ENCODE results near the gene TMEM233.
A peak's percentile ranks its signal among the peaks of the same experiment; 100 is the strongest.

TMEM233 gene

DNA sequence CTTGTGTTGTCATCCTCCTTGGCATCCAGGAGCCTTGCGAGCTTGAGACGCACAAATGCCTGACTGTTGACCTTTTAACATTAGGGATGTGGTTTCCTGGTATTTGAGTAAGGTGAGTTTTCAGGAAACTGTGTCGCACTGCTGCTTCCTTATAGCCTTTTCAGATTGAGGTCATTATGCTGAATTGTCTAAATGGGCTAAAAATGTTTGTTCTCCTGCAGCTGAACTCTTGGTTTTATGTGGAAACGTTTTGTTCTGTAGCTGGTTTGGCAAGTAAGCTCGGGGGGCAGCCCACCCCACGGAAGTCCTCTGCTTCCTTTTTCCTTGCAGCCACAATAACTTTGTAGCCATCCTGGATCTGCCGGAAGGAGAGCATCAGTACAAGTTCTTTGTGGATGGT lies 80.1 kb downstream of the TMEM233 start:
- TF ChIP-seq, protein P1, sequence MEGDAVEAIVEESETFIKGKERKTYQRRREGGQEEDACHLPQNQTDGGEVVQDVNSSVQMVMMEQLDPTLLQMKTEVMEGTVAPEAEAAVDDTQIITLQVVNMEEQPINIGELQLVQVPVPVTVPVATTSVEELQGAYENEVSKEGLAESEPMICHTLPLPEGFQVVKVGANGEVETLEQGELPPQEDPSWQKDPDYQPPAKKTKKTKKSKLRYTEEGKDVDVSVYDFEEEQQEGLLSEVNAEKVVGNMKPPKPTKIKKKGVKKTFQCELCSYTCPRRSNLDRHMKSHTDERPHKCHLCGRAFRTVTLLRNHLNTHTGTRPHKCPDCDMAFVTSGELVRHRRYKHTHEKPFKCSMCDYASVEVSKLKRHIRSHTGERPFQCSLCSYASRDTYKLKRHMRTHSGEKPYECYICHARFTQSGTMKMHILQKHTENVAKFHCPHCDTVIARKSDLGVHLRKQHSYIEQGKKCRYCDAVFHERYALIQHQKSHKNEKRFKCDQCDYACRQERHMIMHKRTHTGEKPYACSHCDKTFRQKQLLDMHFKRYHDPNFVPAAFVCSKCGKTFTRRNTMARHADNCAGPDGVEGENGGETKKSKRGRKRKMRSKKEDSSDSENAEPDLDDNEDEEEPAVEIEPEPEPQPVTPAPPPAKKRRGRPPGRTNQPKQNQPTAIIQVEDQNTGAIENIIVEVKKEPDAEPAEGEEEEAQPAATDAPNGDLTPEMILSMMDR (IDR thresholded peaks at IDR 0.05; ENCODE audit: low read depth, low read length) = no peak
- H3K9me3 ChIP-seq (ENCODE audit: severe bottlenecking) = no peaks in the 10 kb centered on the region
- DNase-seq = no peak
- no peaks in the 10 kb centered on the region for H3K27me3 ChIP-seq (ENCODE audit: insufficient read depth, low read depth, severe bottlenecking)
- no peak overlapping the region for H3K27ac ChIP-seq
- no peak overlapping the region for H3K4me3 ChIP-seq (ENCODE audit: low read depth, low read length)
- peaks cover 92% of the 10 kb centered on the region for H3K36me3 ChIP-seq

DNA sequence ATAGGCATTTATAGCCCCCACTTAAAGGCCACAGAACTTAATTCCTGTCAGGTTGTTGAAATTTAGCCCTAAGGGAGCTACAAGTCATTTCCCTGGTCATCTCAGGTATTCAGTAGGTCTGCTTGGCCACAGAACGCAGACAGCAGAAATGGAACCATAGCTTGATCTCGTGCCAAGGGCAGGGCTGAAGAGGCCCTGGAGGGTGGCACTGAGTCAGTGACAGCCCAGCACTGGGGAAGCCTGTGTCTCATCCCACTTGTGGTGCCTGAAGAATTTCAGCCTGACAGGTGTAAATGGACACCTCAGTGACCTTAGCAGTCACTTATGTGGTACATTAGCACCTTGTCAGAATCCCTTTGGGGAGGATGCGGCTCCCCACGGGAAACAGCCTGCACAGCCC lies 81.0 kb downstream of the TMEM233 start:
- TF ChIP-seq, protein P1 (IDR thresholded peaks at IDR 0.05; ENCODE audit: low read depth, low read length) = no peak
- H3K4me3 ChIP-seq (ENCODE audit: low read depth, low read length) = no peak overlapping the region
- no peaks in the 10 kb centered on the region for H3K9me3 ChIP-seq (ENCODE audit: severe bottlenecking)
- peaks cover 100% of the 10 kb centered on the region for H3K36me3 ChIP-seq
- no peaks in the 10 kb centered on the region for H3K27me3 ChIP-seq (ENCODE audit: insufficient read depth, low read depth, severe bottlenecking)
- DNase-seq = no peak
- H3K27ac ChIP-seq = no peak overlapping the region

DNA sequence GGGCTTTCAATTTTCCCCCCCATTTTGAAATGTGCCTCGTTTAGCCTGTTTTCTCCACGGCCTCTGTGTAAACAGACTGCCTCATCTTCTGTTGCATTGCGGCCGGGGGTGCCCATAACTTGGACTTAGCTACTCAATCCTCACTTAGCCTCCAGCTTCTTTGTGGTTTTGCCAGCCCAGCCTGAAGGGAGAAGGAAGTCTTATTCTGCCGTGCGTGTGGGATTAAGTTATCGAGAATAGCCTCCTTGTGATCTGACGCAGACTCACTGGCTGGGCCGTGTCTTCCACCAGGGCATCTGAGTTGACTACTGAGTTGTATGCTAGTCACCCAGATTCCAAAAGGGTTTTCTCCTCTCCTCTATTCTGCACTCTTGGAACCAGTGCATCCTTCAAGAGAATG lies 82.4 kb downstream of the TMEM233 start:
- peak overlapping the region; percentile 48 for H3K27ac ChIP-seq
- peak; percentile 66 for DNase-seq
- H3K27me3 ChIP-seq (ENCODE audit: insufficient read depth, low read depth, severe bottlenecking) = no peaks in the 10 kb centered on the region
- H3K9me3 ChIP-seq (ENCODE audit: severe bottlenecking) = no peaks in the 10 kb centered on the region
- no peak overlapping the region for H3K4me3 ChIP-seq (ENCODE audit: low read depth, low read length)
- peaks cover 100% of the 10 kb centered on the region for H3K36me3 ChIP-seq
- TF ChIP-seq, protein P1 (IDR thresholded peaks at IDR 0.05; ENCODE audit: low read depth, low read length) = no peak

- Histone ChIP-seq H3K9me3 (ENCODE audit: severe bottlenecking) (no peaks in the 10 kb centered on the region), H3K4me3 (ENCODE audit: low read depth, low read length) (no peak overlapping the region), H3K27me3 (ENCODE audit: insufficient read depth, low read depth, severe bottlenecking) (no peaks in the 10 kb centered on the region), H3K27ac (no peak overlapping the region), H3K36me3 (peaks cover 100% of the 10 kb centered on the region)
- DNase-seq = peak; percentile 27
- TF ChIP-seq, protein P1 (IDR thresholded peaks at IDR 0.05; ENCODE audit: low read depth, low read length) = peak; percentile 45
Measured at GRCh38 chr12:119676573-119676972, 83.0 kb downstream of the TMEM233 start.

DNA sequence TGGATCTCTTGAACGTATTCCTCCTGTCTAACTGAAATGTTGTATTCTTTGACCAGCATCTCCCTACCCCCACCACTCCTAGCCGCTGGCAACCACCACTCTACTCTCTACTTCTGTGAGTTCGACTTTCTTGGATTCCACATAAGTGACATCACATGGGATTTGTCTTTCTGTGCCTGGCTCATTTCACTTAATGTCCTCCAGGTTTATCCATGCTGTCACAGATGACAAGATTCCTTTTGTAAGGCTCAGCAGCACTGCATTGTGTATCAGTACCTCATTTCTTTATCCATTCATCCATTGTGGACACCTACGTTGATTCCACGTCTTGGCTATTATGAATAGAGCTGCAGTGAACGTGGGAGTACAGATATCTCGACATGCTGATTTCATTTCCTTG lies 84.9 kb downstream of the TMEM233 start:
- no peaks in the 10 kb centered on the region for H3K27me3 ChIP-seq (ENCODE audit: insufficient read depth, low read depth, severe bottlenecking)
- H3K36me3 ChIP-seq = peaks cover 91% of the 10 kb centered on the region
- DNase-seq = no peak
- no peaks in the 10 kb centered on the region for H3K9me3 ChIP-seq (ENCODE audit: severe bottlenecking)
- no peak overlapping the region for H3K27ac ChIP-seq
- no peak overlapping the region for H3K4me3 ChIP-seq (ENCODE audit: low read depth, low read length)
- TF ChIP-seq, protein P1 (IDR thresholded peaks at IDR 0.05; ENCODE audit: low read depth, low read length) = no peak

DNA sequence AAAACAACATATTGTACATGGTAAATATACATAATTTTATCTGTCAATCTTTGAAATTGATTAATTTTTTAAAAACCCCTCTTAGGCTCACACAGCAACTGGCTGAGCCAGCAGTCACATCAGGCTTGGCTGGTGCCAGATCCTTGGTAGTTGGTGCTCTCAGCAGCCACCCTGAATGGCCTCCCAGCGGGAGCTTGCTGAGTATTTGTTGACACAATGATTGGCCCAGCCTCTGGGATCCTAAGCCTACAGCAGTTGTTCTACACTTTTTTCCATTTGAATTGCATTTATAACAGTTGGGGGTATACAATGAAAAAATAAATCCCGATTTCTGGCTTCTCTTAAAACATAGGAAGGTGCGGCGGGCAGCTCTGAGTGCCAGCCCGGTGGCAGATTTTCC lies 85.5 kb downstream of the TMEM233 start:
- Histone ChIP-seq H3K9me3 (ENCODE audit: severe bottlenecking) (no peaks in the 10 kb centered on the region), H3K27me3 (ENCODE audit: insufficient read depth, low read depth, severe bottlenecking) (no peaks in the 10 kb centered on the region), H3K27ac (no peak overlapping the region), H3K4me3 (ENCODE audit: low read depth, low read length) (no peak overlapping the region), H3K36me3 (peaks cover 85% of the 10 kb centered on the region)
- TF ChIP-seq, protein P1 (IDR thresholded peaks at IDR 0.05; ENCODE audit: low read depth, low read length) = no peak
- no peak for DNase-seq
